Stomach smooth muscle (tissue), 2 donors: ENCODE results near the gene PARP11.

ENCODE experiments used
- H3K27ac ChIP-seq: one replicate; pipeline ENCODE4 v1.7.0; 2013; ENCODE audit warnings: mild to moderate bottlenecking, low read length, inconsistent platforms
- H3K27me3 ChIP-seq, 2 donors: one replicate each; pipeline ENCODE4 v1.7.0; 2013; ENCODE audit warnings: low read length in 2 of 2; ENCODE audit not compliant: insufficient read depth in 2 of 2, control insufficient read depth in 1 of 2
- H3K36me3 ChIP-seq, 2 donors: one replicate each; pipeline ENCODE4 v1.7.0; 2013; ENCODE audit warnings: low read length in 2 of 2; ENCODE audit not compliant: control insufficient read depth in 2 of 2, insufficient read depth in 2 of 2
- H3K4me1 ChIP-seq: one replicate; pipeline ENCODE4 v1.7.0; 2013; ENCODE audit warnings: low read length; ENCODE audit not compliant: control insufficient read depth, insufficient read depth
- H3K4me3 ChIP-seq, 2 donors: one replicate each; pipeline ENCODE4 v1.7.0; 2013; ENCODE audit warnings: low read length in 2 of 2
- H3K9ac ChIP-seq, 2 donors: one replicate each; pipeline ENCODE4 v1.7.0; 2013; ENCODE audit warnings: low read length in 2 of 2, mild to moderate bottlenecking in 1 of 2
- H3K9me3 ChIP-seq, 2 donors: one replicate each; pipeline ENCODE4 v1.7.0; 2013; ENCODE audit warnings: low read length in 2 of 2; ENCODE audit not compliant: control insufficient read depth in 2 of 2
- donor health status: healthy.
- donor health status: Pancreatic carcinoma.

Gene PARP11

GRCh38 chr12:3821441-3821840 lies 51.8 kb downstream of the PARP11 start:
- Histone ChIP-seq H3K27ac (no peak overlapping the region), H3K27me3 (no peaks in the 10 kb centered on the region), H3K9ac (no peak overlapping the region), H3K36me3 (peaks cover 2 to 3% of the 10 kb centered on the region in 2 donors), H3K4me1 (no peaks in the 10 kb centered on the region), H3K4me3 (no peak overlapping the region), H3K9me3 (no peaks in the 10 kb centered on the region)

- no peaks in the 10 kb centered on the region for H3K4me1 ChIP-seq
- no peaks in the 10 kb centered on the region for H3K27me3 ChIP-seq
- H3K4me3 ChIP-seq: no peak overlapping the region
- no peak overlapping the region for H3K27ac ChIP-seq
- peaks cover 0 to 2% of the 10 kb centered on the region in 2 donors for H3K36me3 ChIP-seq
- H3K9ac ChIP-seq: no peak overlapping the region
- no peaks in the 10 kb centered on the region for H3K9me3 ChIP-seq
Observed at GRCh38 chr12:3820122-3820521, 53.1 kb downstream of the PARP11 start.

- Histone ChIP-seq H3K36me3 (peaks cover 0 to 2% of the 10 kb centered on the region in 2 donors), H3K9ac (no peak overlapping the region), H3K9me3 (no peaks in the 10 kb centered on the region), H3K27ac (no peak overlapping the region), H3K4me1 (no peaks in the 10 kb centered on the region), H3K27me3 (no peaks in the 10 kb centered on the region), H3K4me3 (no peak overlapping the region)
Observed at GRCh38 chr12:3816266-3816665, 56.9 kb downstream of the PARP11 start.

GRCh38 chr12:3815094-3815766 lies 58.0 kb downstream of the PARP11 start:
- Histone ChIP-seq H3K9ac (no peak overlapping the region), H3K27ac (no peak overlapping the region), H3K4me3 (no peak overlapping the region), H3K9me3 (no peaks in the 10 kb centered on the region), H3K36me3 (peaks cover 0 to 2% of the 10 kb centered on the region in 2 donors), H3K27me3 (no peaks in the 10 kb centered on the region), H3K4me1 (no peaks in the 10 kb centered on the region)

- Histone ChIP-seq H3K9me3 (no peaks in the 10 kb centered on the region), H3K4me3 (no peak overlapping the region), H3K4me1 (no peaks in the 10 kb centered on the region), H3K9ac (no peak overlapping the region), H3K27me3 (no peaks in the 10 kb centered on the region), H3K27ac (no peak overlapping the region), H3K36me3 (peaks cover 0 to 5% of the 10 kb centered on the region in 2 donors)
Observed at GRCh38 chr12:3810540-3810939, 62.7 kb downstream of the PARP11 start.

GRCh38 chr12:3810016-3810370 lies 63.2 kb downstream of the PARP11 start:
- H3K27me3 ChIP-seq: no peaks in the 10 kb centered on the region
- no peaks in the 10 kb centered on the region for H3K4me1 ChIP-seq
- H3K36me3 ChIP-seq: peaks cover 0 to 5% of the 10 kb centered on the region in 2 donors
- no peak overlapping the region for H3K27ac ChIP-seq
- H3K9ac ChIP-seq: no peak overlapping the region
- H3K9me3 ChIP-seq: no peaks in the 10 kb centered on the region
- H3K4me3 ChIP-seq: no peak overlapping the region

GRCh38 chr12:3809357-3810015 lies 63.7 kb downstream of the PARP11 start:
- Histone ChIP-seq H3K4me3 (no peak overlapping the region), H3K9me3 (no peaks in the 10 kb centered on the region), H3K27ac (no peak overlapping the region), H3K36me3 (peaks cover 0 to 5% of the 10 kb centered on the region in 2 donors), H3K9ac (no peak overlapping the region), H3K4me1 (no peaks in the 10 kb centered on the region), H3K27me3 (no peaks in the 10 kb centered on the region)

- H3K27me3 ChIP-seq: no peaks in the 10 kb centered on the region
- no peaks in the 10 kb centered on the region for H3K4me1 ChIP-seq
- no peak overlapping the region for H3K27ac ChIP-seq
- H3K9ac ChIP-seq: no peak overlapping the region
- H3K9me3 ChIP-seq: no peaks in the 10 kb centered on the region
- peaks cover 0 to 8% of the 10 kb centered on the region in 2 donors for H3K36me3 ChIP-seq
- no peak overlapping the region for H3K4me3 ChIP-seq
Observed at GRCh38 chr12:3805077-3805476, 68.1 kb downstream of the PARP11 start.

GRCh38 chr12:3803865-3804472 lies 69.2 kb downstream of the PARP11 start:
- no peaks in the 10 kb centered on the region for H3K9me3 ChIP-seq
- H3K27me3 ChIP-seq: no peaks in the 10 kb centered on the region
- H3K4me1 ChIP-seq: no peaks in the 10 kb centered on the region
- peaks cover 0 to 8% of the 10 kb centered on the region in 2 donors for H3K36me3 ChIP-seq
- no peak overlapping the region for H3K27ac ChIP-seq
- H3K4me3 ChIP-seq: no peak overlapping the region
- H3K9ac ChIP-seq: no peak overlapping the region

- H3K27ac ChIP-seq: no peak overlapping the region
- H3K36me3 ChIP-seq: peaks cover 0 to 8% of the 10 kb centered on the region in 2 donors
- no peak overlapping the region for H3K4me3 ChIP-seq
- no peaks in the 10 kb centered on the region for H3K9me3 ChIP-seq
- no peaks in the 10 kb centered on the region for H3K4me1 ChIP-seq
- no peak overlapping the region for H3K9ac ChIP-seq
- H3K27me3 ChIP-seq: no peaks in the 10 kb centered on the region
Observed at GRCh38 chr12:3802721-3803120, 70.5 kb downstream of the PARP11 start.

- H3K9me3 ChIP-seq: no peaks in the 10 kb centered on the region
- H3K27ac ChIP-seq: no peak overlapping the region
- H3K4me3 ChIP-seq: no peak overlapping the region
- H3K36me3 ChIP-seq: no peaks in the 10 kb centered on the region
- no peaks in the 10 kb centered on the region for H3K4me1 ChIP-seq
- no peak overlapping the region for H3K9ac ChIP-seq
- no peaks in the 10 kb centered on the region for H3K27me3 ChIP-seq
Observed at GRCh38 chr12:3797531-3798048, 75.6 kb downstream of the PARP11 start.
